Nephron progenitor cell (in vitro differentiated cells): ENCODE measurements around the gene KIF1A.
"Not testable (repeated sequence)": the region's sequence is repeated elsewhere in the genome, so short reads cannot be mapped to it uniquely, and the experiment has no call there.

Experiments
- DNase-seq: peaks from one replicate; pipeline ENCODE4 v3.0.0; 2021
- H3K27ac Mint-ChIP-seq: 2 replicates; pipeline ENCODE4 v1.8.0; 2021; ENCODE audit warnings: mild to moderate bottlenecking, moderate library complexity, mixed read lengths
- H3K27me3 Mint-ChIP-seq: 2 replicates; pipeline ENCODE4 v1.8.0; 2021; ENCODE audit warnings: mild to moderate bottlenecking, low read depth, mixed read lengths; ENCODE audit not compliant: poor library complexity
- H3K36me3 Mint-ChIP-seq: 2 replicates; pipeline ENCODE4 v1.8.0; 2021; ENCODE audit warnings: low read depth, mixed read lengths
- H3K4me1 Mint-ChIP-seq: 2 replicates; pipeline ENCODE4 v1.8.0; 2021; ENCODE audit warnings: mixed read lengths
- H3K4me3 Mint-ChIP-seq: 2 replicates; pipeline ENCODE4 v1.8.0; 2021; ENCODE audit warnings: mild to moderate bottlenecking, moderate library complexity, mixed read lengths
- H3K9me3 Mint-ChIP-seq: 2 replicates; pipeline ENCODE4 v1.8.0; 2021; ENCODE audit warnings: mild to moderate bottlenecking, moderate library complexity, mixed read lengths
- CTCF ChIP-seq: fragments of 200-600 bp; sonication (generic); IDR thresholded peaks from 2 replicates; pipeline ENCODE4 v1.5.0; 2021; ENCODE audit warnings: antibody characterized with exemption

KIF1A gene

GRCh38 chr2:240690421-240691074, 129.5 kb downstream of the KIF1A start:
- H3K27me3 Mint-ChIP-seq, H3K36me3 Mint-ChIP-seq, H3K4me3 Mint-ChIP-seq, DNase-seq, H3K9me3 Mint-ChIP-seq, H3K27ac Mint-ChIP-seq: not testable (repeated sequence)
- H3K4me1 Mint-ChIP-seq, result peaks cover 17% of the 10 kb centered on the region

GRCh38 chr2:240689975-240690374, 130.0 kb downstream of the KIF1A start:
- H3K9me3 Mint-ChIP-seq, result no peaks in the 10 kb centered on the region
- no peak for DNase-seq
- H3K27ac Mint-ChIP-seq, result no peak overlapping the region
- H3K27me3 Mint-ChIP-seq, result no peaks in the 10 kb centered on the region
- H3K36me3 Mint-ChIP-seq, result no peaks in the 10 kb centered on the region
- H3K4me3 Mint-ChIP-seq, result no peak overlapping the region
- H3K4me1 Mint-ChIP-seq, result peaks cover 17% of the 10 kb centered on the region
- no peak for TF ChIP-seq CTCF

GRCh38 chr2:240688553-240688919, 131.5 kb downstream of the KIF1A start:
- peaks cover 5% of the 10 kb centered on the region for H3K27me3 Mint-ChIP-seq

GRCh38 chr2:240687741-240688552, 132.1 kb downstream of the KIF1A start:
- no peak for DNase-seq
- no peak for TF ChIP-seq CTCF
- Mint-ChIP-seq H3K27me3 (peaks cover 5% of the 10 kb centered on the region), H3K4me1 (peaks cover 22% of the 10 kb centered on the region), H3K4me3 (no peak overlapping the region), H3K27ac (no peak overlapping the region), H3K9me3 (no peaks in the 10 kb centered on the region), H3K36me3 (no peaks in the 10 kb centered on the region)

More at GRCh38 chr2:240688553-240688919, 131.5 kb downstream of the KIF1A start:
- Mint-ChIP-seq H3K27ac (no peak overlapping the region), H3K4me3 (no peak overlapping the region), H3K4me1 (peaks cover 22% of the 10 kb centered on the region), H3K9me3 (no peaks in the 10 kb centered on the region), H3K36me3 (no peaks in the 10 kb centered on the region)
- TF ChIP-seq CTCF, result no peak
- DNase-seq, result no peak

- TF ChIP-seq CTCF, result no peak
- H3K9me3 Mint-ChIP-seq, result no peaks in the 10 kb centered on the region
- peak overlapping the region; percentile 83 for H3K27ac Mint-ChIP-seq
- peak overlapping the region; percentile 7 for H3K4me3 Mint-ChIP-seq
- H3K4me1 Mint-ChIP-seq, result peaks cover 22% of the 10 kb centered on the region
- H3K36me3 Mint-ChIP-seq, result no peaks in the 10 kb centered on the region
- peaks cover 5% of the 10 kb centered on the region for H3K27me3 Mint-ChIP-seq
- peak; percentile 47 for DNase-seq
These were observed 132.8 kb downstream of the KIF1A start for GRCh38 chr2:240687045-240687740.

GRCh38 chr2:240686460-240686859, 133.6 kb downstream of the KIF1A start:
- H3K27ac Mint-ChIP-seq, result peak overlapping the region; percentile 83
- no peak for TF ChIP-seq CTCF
- DNase-seq, result no peak
- H3K9me3 Mint-ChIP-seq, result no peaks in the 10 kb centered on the region
- H3K4me1 Mint-ChIP-seq, result peaks cover 22% of the 10 kb centered on the region
- H3K4me3 Mint-ChIP-seq, result peak overlapping the region; percentile 7
- H3K27me3 Mint-ChIP-seq, result peaks cover 5% of the 10 kb centered on the region
- no peaks in the 10 kb centered on the region for H3K36me3 Mint-ChIP-seq
